Type B pancreatic cell (in vitro differentiated cells): ENCODE results near the gene TRIM49D2. TPM values are rescaled to one million over a fixed set of nuclear protein-coding genes. Genes with fewer than 3 reads are reported as not detected.
"Not testable (repeated sequence)": the region's sequence is repeated elsewhere in the genome, so short reads cannot be mapped to it uniquely, and the experiment has no call there.

Experiments used
- DNase-seq: peaks from one replicate; pipeline ENCODE4 v3.0.0; 2021; ENCODE audit warnings: mixed read lengths; ENCODE audit not compliant: unreplicated experiment; ENCODE audit errors: extremely low spot score
- H3K27ac Mint-ChIP-seq: 2 replicates; pipeline ENCODE4 v1.8.0; 2021; ENCODE audit warnings: mild to moderate bottlenecking, mixed read lengths
- H3K27me3 Mint-ChIP-seq: 2 replicates; pipeline ENCODE4 v1.8.0; 2021; ENCODE audit warnings: mixed read lengths
- H3K36me3 Mint-ChIP-seq: 2 replicates; pipeline ENCODE4 v1.8.0; 2021; ENCODE audit warnings: mixed read lengths
- H3K4me1 Mint-ChIP-seq: one replicate; pipeline ENCODE4 v1.8.0; 2021; ENCODE audit warnings: mixed read lengths; ENCODE audit not compliant: unreplicated experiment
- H3K4me3 Mint-ChIP-seq: 2 replicates; pipeline ENCODE4 v1.8.0; 2021; ENCODE audit warnings: mild to moderate bottlenecking, mixed read lengths
- H3K9me3 Mint-ChIP-seq: 2 replicates; pipeline ENCODE4 v1.8.0; 2021; ENCODE audit warnings: mixed read lengths
- long read RNA-seq: library from polyadenylated mRNA; unstranded; transcript quantifications from one replicate; pipeline ENCODE4 v2.0.0, GENCODE V29; 2020
- total RNA-seq: library from RNA; stranded (reverse); gene quantifications from 2 replicates; pipeline ENCODE4 v1.2.1, GENCODE V29; 2021; ENCODE audit warnings: low replicate concordance
- TF ChIP-seq, protein P1 (sequence below): fragments of 200-600 bp; sonication (generic); conservative IDR thresholded peaks from 2 replicates; pipeline ENCODE4 v1.5.0; 2021; ENCODE audit warnings: antibody characterized with exemption, mild to moderate bottlenecking

Gene TRIM49D2, protein sequence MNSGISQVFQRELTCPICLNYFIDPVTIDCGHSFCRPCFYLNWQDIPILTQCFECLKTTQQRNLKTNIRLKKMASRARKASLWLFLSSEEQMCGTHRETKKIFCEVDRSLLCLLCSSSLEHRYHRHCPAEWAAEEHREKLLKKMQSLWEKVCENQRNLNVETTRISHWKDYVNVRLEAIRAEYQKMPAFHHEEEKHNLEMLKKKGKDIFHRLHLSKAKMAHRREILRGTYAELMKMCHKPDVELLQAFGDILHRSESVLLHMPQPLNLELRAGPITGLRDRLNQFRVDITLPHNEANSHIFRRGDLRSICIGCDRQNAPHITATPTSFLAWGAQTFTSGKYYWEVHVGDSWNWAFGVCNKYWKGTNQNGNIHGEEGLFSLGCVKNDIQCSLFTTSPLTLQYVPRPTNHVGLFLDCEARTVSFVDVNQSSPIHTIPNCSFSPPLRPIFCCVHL
- total RNA-seq: not detected in 2 replicates
- long read RNA-seq: 0 reads

DNA sequence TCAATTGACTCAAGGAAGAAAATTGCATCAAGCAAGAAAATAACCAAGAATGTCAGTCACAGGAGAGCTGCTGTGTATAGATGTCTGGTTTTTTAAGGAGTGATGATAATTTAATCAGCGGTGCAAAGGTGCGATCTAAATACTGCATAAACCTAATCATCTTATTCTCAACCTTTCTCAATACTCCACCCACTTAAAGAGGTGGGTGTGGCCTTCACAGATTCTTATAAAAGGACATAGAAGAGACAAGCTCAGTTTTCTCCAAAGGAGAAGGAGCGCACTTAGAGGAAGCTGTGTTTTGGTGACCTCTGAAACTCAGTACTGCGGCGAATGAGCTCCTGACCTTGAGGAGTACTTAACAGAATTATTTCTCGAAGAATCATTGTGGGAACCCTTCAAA is at the start of gene TRIM49D2:
Gene TRIM49D2 (plus strand): TSS at position 301 of the 400 bp plus-strand sequence. CDS start 2,698 bp downstream, outside the sequence.
- not testable (repeated sequence) for H3K27ac Mint-ChIP-seq, H3K9me3 Mint-ChIP-seq, H3K4me3 Mint-ChIP-seq, H3K36me3 Mint-ChIP-seq, DNase-seq, H3K4me1 Mint-ChIP-seq, H3K27me3 Mint-ChIP-seq

DNA sequence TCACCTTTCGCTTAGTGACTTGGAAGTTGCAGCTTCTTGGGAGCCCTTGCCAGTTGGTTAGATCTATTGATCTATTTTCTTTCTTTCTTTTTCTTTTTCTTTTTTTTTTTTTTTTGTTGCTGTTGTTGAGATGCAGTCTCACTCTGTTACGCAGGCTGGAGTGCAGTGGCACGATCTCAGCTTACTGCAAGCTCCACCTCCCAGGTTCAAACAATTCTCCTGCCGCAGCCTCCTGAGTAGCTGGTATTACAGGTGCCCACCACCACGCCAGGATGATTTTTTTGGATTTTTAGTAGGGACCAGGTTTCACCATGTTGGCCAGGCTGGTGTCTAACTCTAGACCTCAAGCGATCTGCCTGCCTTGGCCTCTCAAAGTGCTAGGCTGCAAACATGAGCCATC is 46.4 kb upstream of the TRIM49D2 start:
- not testable (repeated sequence) for H3K27ac Mint-ChIP-seq, H3K4me3 Mint-ChIP-seq, H3K9me3 Mint-ChIP-seq, H3K4me1 Mint-ChIP-seq, H3K36me3 Mint-ChIP-seq, H3K27me3 Mint-ChIP-seq
- peak; percentile 20 for DNase-seq

DNA sequence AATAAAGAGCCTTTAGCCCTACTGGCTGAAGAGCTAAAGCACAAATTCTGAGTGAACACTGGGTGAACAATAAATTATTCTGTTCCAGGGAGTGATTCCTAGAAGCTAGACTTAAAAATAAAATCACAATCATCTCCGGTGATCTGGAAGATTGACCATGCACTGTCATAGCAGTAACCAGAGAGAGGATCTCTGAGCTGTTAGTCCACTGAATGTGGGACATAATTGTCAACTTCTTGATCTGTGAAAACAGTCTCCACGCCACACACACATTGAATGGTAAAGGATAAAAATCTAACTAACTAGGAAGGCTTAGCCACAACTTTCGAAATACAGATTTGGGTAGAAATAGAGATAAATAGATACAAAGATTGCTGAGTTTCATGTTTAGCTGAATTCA is 30.6 kb upstream of the TRIM49D2 start:
- H3K4me1 Mint-ChIP-seq, H3K9me3 Mint-ChIP-seq, H3K36me3 Mint-ChIP-seq, H3K27ac Mint-ChIP-seq, DNase-seq, H3K4me3 Mint-ChIP-seq, H3K27me3 Mint-ChIP-seq: not testable (repeated sequence)

DNA sequence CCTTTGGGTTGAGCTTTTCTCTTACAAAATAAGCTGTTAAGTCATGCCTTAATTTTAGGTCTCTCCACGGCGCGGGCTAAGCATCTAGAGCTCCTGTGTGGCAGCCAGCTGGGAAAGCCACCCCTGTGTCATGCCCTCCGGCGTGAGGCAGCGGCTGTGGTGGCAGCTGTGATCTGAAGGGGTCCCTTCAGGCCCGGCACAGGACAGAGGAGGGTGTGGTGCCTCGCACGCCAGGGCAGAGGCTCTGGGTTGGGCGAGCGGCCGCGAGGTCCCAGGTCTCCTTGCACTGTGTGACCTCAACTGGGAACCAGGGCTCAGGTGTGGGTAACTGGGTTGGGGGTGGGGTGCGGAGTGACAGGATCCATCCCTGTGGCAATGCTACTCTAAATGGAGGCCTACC is 23.1 kb upstream of the TRIM49D2 start:
- not testable (repeated sequence) for H3K27ac Mint-ChIP-seq, H3K4me1 Mint-ChIP-seq, H3K9me3 Mint-ChIP-seq, H3K27me3 Mint-ChIP-seq, H3K4me3 Mint-ChIP-seq, H3K36me3 Mint-ChIP-seq
- DNase-seq: peak; percentile 25

DNA sequence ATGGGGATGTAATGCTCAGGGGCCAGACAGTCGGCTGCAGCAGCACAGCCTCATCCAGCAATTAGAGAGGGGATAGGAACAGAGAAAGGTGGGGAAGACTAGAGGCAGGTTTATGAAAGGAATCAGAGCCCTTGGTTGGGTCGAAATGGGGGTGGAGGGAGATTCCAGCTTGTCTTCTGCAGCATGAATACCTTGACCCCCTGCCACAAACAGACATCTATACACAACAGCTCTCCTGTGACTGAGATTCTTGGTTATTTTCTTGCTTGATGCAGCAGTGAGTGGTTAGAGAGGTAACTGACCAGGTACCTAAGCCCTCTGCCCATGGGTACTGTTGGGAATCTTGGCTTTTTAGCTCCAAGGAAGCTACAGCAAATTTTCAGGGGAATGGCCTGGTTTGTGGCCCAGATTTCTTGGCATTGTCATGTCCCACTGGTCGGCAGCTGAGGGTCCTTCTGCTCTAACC is 1.6 kb upstream of the TRIM49D2 start, which contains the start of gene TRIM49D1:
Gene TRIM49D1 (minus strand): TSS at position 51 of the 466 bp plus-strand sequence. CDS start 4,535 bp downstream, outside the sequence.
- no peaks in the 10 kb centered on the region for H3K36me3 Mint-ChIP-seq
- H3K27me3 Mint-ChIP-seq: peaks cover 3% of the 10 kb centered on the region
- TF ChIP-seq, protein P1, sequence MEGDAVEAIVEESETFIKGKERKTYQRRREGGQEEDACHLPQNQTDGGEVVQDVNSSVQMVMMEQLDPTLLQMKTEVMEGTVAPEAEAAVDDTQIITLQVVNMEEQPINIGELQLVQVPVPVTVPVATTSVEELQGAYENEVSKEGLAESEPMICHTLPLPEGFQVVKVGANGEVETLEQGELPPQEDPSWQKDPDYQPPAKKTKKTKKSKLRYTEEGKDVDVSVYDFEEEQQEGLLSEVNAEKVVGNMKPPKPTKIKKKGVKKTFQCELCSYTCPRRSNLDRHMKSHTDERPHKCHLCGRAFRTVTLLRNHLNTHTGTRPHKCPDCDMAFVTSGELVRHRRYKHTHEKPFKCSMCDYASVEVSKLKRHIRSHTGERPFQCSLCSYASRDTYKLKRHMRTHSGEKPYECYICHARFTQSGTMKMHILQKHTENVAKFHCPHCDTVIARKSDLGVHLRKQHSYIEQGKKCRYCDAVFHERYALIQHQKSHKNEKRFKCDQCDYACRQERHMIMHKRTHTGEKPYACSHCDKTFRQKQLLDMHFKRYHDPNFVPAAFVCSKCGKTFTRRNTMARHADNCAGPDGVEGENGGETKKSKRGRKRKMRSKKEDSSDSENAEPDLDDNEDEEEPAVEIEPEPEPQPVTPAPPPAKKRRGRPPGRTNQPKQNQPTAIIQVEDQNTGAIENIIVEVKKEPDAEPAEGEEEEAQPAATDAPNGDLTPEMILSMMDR: no peak
- H3K4me3 Mint-ChIP-seq: no peak within 1 kb of the TSS
- H3K9me3 Mint-ChIP-seq: no peaks in the 10 kb centered on the region
- H3K4me1 Mint-ChIP-seq: no peaks in the 10 kb centered on the region
- no peak for DNase-seq
- no peak within 1 kb of the TSS for H3K27ac Mint-ChIP-seq

DNA sequence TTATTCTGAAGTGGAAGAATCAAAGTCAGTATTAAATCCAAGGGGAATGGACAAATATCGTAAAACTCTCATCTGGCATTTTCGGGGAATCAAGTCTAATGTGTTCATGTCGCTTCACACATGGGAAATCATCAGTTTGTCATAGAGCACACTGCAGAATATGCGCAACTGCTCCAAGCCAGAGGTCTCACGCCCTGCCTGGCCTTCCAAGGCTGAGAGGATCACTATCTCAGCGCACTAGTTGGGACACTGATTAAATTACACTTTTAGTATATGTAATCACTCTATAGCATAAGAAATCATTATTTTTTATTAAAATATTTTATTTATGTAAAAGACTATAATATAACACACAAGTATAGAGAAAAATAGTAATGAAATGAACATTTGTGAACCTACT is 37.0 kb downstream of the TRIM49D2 start:
- H3K4me1 Mint-ChIP-seq, H3K4me3 Mint-ChIP-seq, H3K27ac Mint-ChIP-seq, H3K27me3 Mint-ChIP-seq, H3K36me3 Mint-ChIP-seq, DNase-seq, H3K9me3 Mint-ChIP-seq: not testable (repeated sequence)

DNA sequence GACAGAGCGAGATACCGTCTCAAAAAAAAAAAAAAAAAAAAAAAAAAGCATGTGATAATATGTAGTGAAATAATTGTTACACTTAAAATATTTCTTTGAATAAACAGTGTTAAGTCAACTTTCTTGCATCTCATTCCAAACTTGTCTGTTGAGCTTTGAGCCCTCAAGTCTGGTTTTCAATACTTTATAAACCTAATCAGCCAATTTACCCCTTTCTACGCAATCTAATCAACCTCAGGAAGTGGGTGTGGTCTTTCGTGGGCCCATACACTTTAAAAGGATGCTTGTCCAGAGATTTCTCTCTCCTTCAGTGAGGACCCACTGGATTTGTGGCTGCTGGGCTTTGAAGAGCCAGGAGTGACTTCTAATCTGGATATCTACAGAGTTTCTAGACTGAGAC is 41.9 kb downstream of the TRIM49D2 start, which contains the start of gene TRIM64:
Gene TRIM64 (plus strand): TSS at position 301 of the 400 bp plus-strand sequence. CDS start 2,467 bp downstream, outside the sequence.
- not testable (repeated sequence) for H3K27ac Mint-ChIP-seq, H3K4me3 Mint-ChIP-seq, DNase-seq, H3K27me3 Mint-ChIP-seq, H3K4me1 Mint-ChIP-seq, H3K36me3 Mint-ChIP-seq, H3K9me3 Mint-ChIP-seq

Other genes starting within 250 kb of the TRIM49D2 start
- not detected in 2 replicates for gene TRIM77, start 213.8 kb upstream of the TRIM49D2 start, total RNA-seq
- gene TRIM49, start 115.5 kb upstream of the TRIM49D2 start, total RNA-seq: not detected in 2 replicates
- gene TRIM64B, start 45.6 kb upstream of the TRIM49D2 start, total RNA-seq: not detected in 2 replicates
- not detected in 2 replicates for gene TRIM49D1, start 1.8 kb upstream of the TRIM49D2 start, total RNA-seq
- gene TRIM64, start 42.0 kb downstream of the TRIM49D2 start, total RNA-seq: not detected in 2 replicates
- gene TRIM49C, start 107.0 kb downstream of the TRIM49D2 start, total RNA-seq: not detected in 2 replicates
- not detected in 2 replicates for gene UBTFL1, start 161.9 kb downstream of the TRIM49D2 start, total RNA-seq
- gene NAALAD2, start 210.6 kb downstream of the TRIM49D2 start, total RNA-seq: 5.8 and 16.9 TPM in 2 replicates